BJ (cell line): ENCODE measurements around the gene C7orf57. TPM values are rescaled to one million over a fixed set of nuclear protein-coding genes. Genes with fewer than 3 reads are reported as not detected.

ENCODE experiments used
- CTCF ChIA-PET: fragments of 350-600 bp; formaldehyde crosslinking; extraction: SDS; loops from one replicate; lab custom pipeline; 2021; ENCODE audit warnings: antibody characterized with exemption, inconsistent platforms; lab: Yijun Ruan, JAX
- POLR2A ChIA-PET: fragments of 300-600 bp; sonication (Branson Sonifier 250); formaldehyde crosslinking; extraction: SDS; loops from one replicate; lab custom pipeline; 2021; ENCODE audit warnings: antibody characterized with exemption; lab: Charles Lee
- DNase-seq: peaks from one replicate; pipeline ENCODE4 v3.0.0-alpha.2; 2011; ENCODE audit warnings: low read depth
- H3K27me3 ChIP-seq: 2 replicates; pipeline ENCODE4 v1.6.0; 2011; ENCODE audit warnings: low read length; ENCODE audit not compliant: control insufficient read depth, insufficient read depth
- H3K36me3 ChIP-seq: 2 replicates; pipeline ENCODE4 v1.5.1; 2011; ENCODE audit warnings: low read length; ENCODE audit not compliant: control insufficient read depth, insufficient read depth
- H3K4me3 ChIP-seq: 2 replicates; pipeline ENCODE4 v1.5.1; 2011; ENCODE audit warnings: low read depth, mild to moderate bottlenecking, control low read depth, low read length
- polyA plus RNA-seq: library from polyadenylated mRNA; depleted of rRNA; stranded (reverse); fragments of >200 nt; gene quantifications from 2 replicates; pipeline ENCODE4 v1.2.3, GENCODE V29; 2011
- TF ChIP-seq, protein P1 (sequence below): IDR thresholded peaks from 2 replicates; pipeline ENCODE4 v1.5.1; 2011; ENCODE audit warnings: low read depth, mild to moderate bottlenecking, control low read depth, inconsistent platforms, low read length, moderate library complexity; ENCODE audit not compliant: insufficient read depth

The C7orf57 gene
- polyA plus RNA-seq, 1 experiment: 0.07 TPM

DNA sequence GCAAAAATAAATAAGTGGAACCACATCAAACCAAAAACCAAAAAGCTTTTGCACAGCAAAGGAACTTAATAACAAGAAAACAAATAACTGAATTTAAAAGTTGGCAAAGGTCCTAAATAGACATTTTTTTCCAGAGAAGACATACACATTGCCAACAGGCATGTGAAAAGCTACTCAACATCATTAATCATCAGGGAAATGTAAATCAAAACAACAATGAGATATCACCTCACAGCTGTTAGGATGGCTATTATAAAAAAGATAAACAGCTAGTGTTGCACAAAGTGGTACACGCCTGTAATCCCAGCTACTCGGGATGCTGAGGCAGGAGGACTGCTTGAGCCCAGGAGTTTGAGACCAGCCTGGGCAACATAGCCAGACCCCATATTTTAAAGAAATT lies 4.2 kb upstream of the C7orf57 start:
- DNase-seq: no peak
- CTCF ChIA-PET: no interaction called here

DNA sequence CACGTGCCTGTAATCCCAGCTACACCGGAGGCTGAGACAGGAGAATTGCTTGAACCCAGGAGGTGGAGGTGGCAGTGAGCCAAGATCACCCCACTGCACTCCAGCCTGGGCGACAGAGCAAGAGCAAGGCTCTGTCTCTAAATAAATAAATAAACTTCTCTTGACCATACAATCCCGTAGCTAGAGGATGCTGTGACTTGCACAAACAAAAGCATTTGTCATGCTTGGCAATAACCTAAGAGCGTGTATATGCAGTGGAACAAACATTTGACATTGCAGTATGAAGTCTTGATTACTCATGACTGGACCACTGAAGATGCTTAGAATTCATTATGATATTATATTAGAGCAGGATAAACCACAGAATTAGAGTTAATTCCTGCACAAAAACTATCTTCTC lies 1.4 kb upstream of the C7orf57 start:
- TF ChIP-seq, protein P1, sequence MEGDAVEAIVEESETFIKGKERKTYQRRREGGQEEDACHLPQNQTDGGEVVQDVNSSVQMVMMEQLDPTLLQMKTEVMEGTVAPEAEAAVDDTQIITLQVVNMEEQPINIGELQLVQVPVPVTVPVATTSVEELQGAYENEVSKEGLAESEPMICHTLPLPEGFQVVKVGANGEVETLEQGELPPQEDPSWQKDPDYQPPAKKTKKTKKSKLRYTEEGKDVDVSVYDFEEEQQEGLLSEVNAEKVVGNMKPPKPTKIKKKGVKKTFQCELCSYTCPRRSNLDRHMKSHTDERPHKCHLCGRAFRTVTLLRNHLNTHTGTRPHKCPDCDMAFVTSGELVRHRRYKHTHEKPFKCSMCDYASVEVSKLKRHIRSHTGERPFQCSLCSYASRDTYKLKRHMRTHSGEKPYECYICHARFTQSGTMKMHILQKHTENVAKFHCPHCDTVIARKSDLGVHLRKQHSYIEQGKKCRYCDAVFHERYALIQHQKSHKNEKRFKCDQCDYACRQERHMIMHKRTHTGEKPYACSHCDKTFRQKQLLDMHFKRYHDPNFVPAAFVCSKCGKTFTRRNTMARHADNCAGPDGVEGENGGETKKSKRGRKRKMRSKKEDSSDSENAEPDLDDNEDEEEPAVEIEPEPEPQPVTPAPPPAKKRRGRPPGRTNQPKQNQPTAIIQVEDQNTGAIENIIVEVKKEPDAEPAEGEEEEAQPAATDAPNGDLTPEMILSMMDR: no peak
- Histone ChIP-seq H3K27me3 (peaks cover 8% of the 10 kb centered on the region), H3K4me3 (no peak overlapping the region), H3K36me3 (no peaks in the 10 kb centered on the region)
- no peak for DNase-seq
- ChIA-PET POLR2A (no interaction called here), CTCF (no interaction called here)

More for the DNA sequence above, 4.2 kb upstream of the C7orf57 start:
- Histone ChIP-seq H3K4me3 (no peak overlapping the region), H3K27me3 (peaks cover 9% of the 10 kb centered on the region), H3K36me3 (no peaks in the 10 kb centered on the region)
- TF ChIP-seq, protein P1: no peak
- POLR2A ChIA-PET: no interaction called here

DNA sequence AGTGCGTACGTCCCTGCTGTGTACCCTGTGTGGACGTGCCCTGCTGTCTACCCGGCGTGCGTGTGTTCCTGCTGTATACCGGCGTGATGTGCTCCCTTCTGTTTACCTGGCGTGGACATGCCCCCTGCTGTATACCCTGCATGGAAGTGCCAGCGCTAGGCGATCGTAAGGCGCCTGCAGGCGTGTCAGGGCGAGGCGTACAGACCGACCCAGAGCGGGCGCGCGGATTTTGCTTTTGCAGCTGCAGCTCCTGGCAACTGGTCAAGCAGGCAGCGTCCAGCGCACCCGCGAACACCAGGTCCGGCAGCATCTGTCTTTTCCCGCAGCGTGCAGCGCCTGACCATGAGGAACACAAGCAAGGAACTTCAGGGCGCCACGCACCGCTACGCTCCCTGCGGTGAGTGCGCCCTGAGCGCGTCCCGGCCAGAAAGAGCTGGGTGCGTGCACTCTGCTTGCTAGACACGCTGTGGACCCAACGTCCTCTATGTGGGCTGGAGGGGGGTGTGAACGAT lies 680 bp downstream of the C7orf57 start:
- TF ChIP-seq, protein P1: no peak
- Histone ChIP-seq H3K36me3 (no peaks in the 10 kb centered on the region), H3K4me3 (peak overlapping the region; percentile 58), H3K27me3 (peaks cover 8% of the 10 kb centered on the region)
- ChIA-PET POLR2A (no interaction called here), CTCF (interaction anchor here (0.7 to 2.2 kb wide), 4 partner anchors 49 to 84 kb away, joined by 3 to 10 read pairs (median 4); no protein-coding TSS in a partner anchor)
- DNase-seq: no peak

DNA sequence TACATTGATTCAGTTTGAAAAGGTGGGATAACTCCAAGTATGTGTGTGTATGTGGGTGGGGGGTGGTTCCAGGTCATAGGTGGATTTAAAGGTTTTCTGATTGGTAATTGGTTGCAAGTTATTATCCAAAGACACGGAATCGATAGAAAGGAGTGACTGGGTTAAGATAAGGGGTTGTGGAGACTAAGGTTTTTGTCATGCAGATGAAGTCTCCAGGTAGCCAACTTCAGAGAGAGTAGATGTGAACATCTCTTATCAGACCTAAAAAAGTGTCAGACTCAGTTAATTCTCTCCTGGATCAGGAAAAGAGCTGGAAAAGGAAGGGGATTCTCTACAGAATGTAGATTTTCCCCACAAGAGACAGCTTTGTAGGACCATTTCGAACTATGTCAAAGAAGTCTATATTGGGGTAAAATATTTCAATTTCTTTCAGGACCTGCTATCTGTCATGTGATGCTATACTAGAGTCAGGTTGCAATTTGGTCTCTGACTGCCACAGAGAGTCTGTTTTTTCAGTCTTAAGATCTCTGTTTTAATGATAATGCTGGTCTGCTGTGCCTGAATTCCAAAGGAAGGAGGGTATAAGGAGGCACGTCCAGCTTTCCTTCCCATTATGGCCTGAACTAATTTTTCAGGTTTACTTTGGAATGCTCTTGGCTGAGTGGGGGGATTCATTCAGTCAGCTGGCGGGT lies 3.6 kb downstream of the C7orf57 start:
- TF ChIP-seq, protein P1: no peak

DNA sequence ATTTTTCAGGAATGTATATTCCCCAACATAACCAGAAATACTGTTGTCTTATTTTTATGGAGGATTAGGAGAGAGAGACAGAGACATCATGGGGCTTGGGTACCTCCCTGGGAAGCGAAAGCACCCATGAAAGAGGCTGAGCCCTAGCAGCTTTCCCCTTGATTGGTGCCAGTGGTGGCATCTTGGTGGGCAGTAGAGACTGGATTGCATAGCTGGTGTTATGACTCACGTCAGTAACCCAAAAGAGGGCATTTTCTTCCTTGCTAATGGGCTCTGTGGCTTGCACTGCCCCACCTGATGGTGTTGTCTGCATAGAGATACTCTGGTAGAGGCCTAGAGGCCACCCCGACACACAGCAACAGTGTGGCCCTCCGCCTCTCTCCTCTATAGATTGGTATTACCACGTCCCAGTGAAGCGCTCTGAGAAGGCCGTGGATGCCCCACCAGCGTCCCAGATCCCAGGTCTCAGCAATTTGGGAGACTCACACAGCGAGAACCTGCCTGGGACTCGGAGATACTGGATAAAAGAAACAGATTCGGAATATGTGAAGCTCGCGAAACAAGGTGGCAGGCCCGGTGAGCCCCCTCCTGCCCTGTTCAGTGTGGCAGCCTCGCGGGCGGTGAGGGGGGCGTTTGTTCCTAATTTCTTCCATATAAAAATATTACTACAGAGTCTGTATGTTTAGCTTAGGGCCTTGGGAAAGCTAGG lies 5.8 kb downstream of the C7orf57 start:
- Histone ChIP-seq H3K4me3 (no peak overlapping the region), H3K36me3 (no peaks in the 10 kb centered on the region), H3K27me3 (peaks cover 4% of the 10 kb centered on the region)
- no peak for DNase-seq
- CTCF ChIA-PET: interaction anchor here (1.3 to 3.5 kb wide), 2 partner anchors 9 to 69 kb away, joined by 3 to 11 read pairs; no protein-coding TSS in a partner anchor
- TF ChIP-seq, protein P1: no peak
- POLR2A ChIA-PET: no interaction called here

More for the DNA sequence above, 3.6 kb downstream of the C7orf57 start:
- no peak for DNase-seq
- H3K4me3 ChIP-seq: no peak overlapping the region
- POLR2A ChIA-PET: no interaction called here
- H3K36me3 ChIP-seq: no peaks in the 10 kb centered on the region
- H3K27me3 ChIP-seq: peaks cover 8% of the 10 kb centered on the region
- CTCF ChIA-PET: interaction anchor here (3.5 kb wide), 1 partner anchor 71 kb away, joined by 11 read pairs; no protein-coding TSS in a partner anchor
